ENCODE results near the gene ACOX3.

Gene ACOX3

DNA sequence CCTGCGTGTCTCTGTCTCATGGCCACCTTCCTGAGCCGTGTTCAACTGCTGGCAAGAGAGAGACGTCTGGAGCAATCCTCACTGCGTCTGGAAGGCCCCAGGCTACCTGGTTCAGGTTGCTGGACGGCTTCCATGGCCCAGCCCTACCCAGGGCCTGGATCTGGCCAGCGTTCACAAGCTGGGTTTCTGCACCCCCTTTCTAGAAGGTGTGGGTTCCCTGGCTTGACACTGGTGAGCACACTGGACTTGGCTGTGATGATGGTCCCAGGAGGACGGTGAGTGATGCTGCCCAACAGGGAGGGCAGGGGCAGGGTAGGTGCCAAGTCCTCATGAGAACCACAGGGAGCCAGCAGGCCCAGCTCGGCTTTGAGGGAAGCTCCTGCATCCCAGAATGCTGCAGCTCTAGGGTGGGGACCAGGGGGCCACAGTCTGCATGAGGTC, 107.6 kb downstream of the ACOX3 start:
- DNase-seq = no peak

DNA sequence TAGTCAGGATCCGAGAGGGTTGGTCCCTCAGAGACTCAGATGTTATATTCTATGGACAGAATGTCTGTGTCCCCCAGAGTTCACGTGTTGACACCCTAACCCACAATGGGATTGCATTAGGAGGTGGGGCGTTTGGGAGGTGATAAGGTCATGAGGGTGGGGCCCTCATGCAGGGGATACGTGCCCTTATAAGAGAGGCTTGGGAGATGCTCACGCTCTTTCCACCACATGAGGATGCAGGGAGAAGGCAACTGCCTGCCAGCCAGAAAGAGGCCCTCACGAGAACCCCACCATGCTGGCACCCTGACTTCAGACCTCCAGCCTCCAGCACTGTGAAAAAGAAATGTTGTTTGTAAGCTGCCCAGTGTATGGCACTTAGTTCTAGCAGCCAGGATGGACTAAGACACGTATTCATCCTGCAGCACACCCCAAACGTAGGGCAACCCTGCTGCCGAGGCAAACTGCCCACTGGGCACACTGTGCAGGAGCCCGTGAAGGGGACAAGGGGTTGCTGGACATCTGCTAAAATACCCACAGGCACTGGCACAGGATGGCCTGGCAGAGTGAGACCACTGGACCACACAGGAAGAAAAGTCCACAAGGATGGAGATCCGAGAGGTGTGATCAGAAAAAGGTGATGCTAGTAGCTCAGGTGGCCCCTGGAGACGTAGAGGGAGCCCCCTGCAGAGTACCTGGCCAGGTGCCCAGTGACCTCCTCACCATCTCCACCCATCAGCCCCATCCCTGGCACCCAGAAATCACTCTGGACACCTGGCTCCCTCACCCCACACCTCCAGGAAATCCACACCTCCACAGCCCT, 108.3 kb downstream of the ACOX3 start:
- DNase-seq = no peak

DNA sequence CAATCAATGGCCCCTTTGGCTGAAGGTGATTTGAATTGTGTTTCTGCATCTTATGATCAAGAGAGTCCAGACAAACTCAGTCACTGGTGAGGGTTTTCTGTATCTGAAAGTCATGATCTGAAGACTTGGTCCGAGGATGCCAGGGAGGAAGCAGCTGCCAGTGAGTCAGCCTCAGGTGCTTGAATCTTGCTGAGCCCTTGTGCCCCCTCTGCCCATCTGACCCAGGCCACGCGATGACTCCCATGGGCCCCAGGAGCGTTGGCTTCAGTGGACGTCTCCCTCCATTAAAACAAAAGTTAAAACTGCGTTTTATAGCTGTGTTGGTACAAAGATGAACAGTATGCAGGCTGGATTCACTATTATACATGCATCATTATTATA, 109.0 kb downstream of the ACOX3 start:
- DNase-seq = no peak

DNA sequence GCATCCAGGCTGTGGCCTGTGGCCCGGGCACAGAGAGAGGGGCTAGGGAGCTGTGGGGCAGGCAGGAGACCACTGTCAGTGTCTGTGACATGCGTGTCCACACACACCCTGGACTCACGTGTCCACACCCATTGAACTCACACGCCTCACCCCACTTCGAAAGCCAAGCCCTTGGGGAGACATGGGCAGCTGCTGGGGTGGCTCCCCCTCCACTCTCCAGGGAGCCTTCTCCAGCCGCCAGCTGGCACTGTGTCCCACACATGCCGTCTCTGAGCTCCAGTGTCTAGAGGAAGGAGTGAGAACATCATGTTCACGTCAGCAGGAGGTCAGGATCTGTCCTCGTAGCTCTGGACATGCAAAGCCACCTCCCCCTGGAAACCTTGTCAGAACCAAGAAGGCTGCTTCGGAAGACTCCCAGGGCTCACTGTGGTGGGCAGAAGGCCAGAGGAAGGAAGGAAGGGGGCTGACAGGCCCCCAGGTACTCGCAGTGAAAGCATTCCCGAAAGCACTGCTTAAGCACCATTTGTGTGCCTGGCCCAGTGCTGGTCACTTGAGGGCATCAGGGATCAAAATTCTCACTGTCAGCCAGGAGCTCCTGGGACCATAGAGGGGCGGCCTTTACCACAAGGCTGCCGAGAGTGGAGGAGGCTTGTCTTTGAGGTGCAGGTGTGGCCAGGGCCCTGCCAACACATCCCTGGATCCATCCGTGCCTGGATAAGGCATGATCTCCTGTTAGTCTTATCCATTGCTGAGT, 109.5 kb downstream of the ACOX3 start:
- DNase-seq = no peak

DNA sequence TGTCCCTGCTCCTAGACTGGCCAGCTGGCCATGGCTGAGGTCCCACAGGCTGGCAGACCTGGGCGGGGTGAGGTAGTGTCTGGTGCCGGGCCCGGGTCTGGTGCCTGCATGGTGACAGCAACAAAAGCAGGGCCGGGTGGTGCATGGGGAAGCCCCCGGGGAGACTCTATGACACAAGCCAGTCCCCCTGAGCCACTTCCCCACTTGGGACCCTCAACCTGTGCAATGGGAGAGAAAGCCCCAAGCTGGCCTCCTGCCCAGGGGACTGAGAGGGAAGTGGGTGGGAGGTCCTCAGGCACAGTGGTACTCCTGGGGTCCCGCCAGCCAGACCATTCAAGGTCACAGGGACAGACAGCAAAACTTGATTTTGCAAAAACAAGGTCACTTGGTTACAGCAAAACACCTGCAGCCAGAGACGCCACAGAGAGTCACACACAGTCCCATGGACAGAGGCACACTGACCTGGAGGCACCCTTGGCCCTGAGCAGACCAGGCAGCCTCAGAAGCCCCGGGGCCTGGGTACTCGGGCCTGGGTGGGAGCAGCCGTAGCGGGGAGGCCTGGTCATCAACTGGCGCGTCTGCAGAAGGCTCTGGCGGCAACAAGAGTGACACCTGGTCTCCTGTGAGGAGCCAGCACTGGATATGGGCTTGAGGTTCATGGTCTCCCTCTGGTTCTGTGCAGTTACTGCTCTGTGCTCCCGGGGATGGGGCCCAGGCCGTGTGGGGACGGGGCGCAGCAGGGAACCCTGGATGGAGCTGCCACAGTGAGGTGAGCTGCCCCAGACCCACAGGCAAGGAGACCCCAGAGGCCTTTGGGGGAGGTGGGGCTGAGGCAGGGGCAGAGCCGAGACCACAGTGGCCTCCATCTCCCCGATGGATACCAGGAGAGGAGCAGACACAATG, 110.4 kb downstream of the ACOX3 start:
- DNase-seq = peak in 1 of 5 donors; percentile 5

DNA sequence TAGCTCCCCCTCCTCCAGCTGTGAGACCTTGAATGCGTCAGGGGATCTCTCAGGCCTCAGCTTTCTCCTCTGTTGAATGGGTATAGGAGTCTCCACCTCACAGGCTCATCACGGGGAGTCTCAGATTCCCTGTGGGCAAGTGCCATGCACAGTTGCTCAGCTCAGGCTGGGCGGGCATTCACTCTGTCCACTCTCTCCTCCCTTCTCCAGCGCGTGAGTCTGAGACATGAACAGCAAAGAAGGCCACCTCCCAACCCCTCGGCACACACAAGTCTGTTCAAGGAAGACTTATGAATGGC, 111.0 kb downstream of the ACOX3 start:
- no peak for DNase-seq

DNA sequence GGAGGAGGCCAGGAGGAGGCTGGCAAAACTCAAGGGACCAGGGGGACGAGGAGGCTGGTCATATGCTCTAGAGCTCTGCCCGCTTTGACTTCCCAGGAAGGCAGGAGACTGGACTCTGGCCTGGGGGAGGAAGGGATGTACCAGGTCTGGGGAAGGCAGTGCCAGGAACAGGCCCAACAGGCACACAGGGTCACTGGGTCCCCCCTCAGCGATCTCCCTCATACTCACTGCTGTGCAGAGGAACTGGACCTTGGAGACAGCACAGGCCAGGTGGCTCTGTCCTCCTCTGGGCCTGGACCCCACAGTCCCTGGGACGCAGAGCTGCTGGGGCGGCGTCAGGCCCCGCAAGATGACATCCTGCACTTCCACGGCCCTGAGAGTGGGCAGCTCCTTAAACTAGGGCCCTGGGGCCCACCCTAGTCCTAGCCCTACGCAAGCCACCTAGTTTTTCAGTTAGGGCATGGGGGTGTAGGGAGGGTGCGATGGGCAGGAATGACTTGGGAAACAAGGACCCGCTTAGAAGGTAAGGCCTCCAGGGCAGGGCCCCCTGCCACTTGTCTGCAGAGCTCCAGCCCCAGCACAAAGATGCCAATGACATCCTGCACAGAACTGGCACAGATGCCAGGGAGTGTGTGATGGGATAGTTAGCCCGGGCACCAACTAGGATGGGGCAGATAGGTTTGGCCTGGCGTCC, 111.5 kb downstream of the ACOX3 start:
- no peak for DNase-seq

DNA sequence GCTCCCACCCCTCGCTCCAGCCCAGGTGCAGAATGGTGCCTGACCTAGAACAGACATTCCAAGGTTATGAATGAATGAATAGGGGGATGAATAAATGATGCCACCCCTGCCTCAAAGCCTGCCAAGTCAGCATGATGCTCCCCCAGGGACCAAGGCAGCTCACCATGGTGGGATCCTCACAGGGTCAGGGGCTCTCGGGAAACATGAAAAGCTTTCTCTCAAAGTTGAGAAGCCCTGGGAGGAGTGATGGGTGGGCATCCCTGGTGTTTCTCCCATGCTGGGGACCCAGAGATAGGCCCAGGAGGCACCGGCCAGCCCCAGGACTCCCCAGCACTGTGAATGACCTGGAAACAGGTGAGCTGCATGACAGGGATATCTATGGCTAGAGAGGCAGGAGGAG, 112.1 kb downstream of the ACOX3 start:
- no peak for DNase-seq

GRCh38 chr4:8326206-8326605, 114.3 kb downstream of the ACOX3 start:
- no peak for DNase-seq

- DNase-seq = no peak
Measured at GRCh38 chr4:8325291-8325973, 115.1 kb downstream of the ACOX3 start.

- no peak for DNase-seq
Measured at GRCh38 chr4:8324640-8325239, 115.8 kb downstream of the ACOX3 start.

DNA sequence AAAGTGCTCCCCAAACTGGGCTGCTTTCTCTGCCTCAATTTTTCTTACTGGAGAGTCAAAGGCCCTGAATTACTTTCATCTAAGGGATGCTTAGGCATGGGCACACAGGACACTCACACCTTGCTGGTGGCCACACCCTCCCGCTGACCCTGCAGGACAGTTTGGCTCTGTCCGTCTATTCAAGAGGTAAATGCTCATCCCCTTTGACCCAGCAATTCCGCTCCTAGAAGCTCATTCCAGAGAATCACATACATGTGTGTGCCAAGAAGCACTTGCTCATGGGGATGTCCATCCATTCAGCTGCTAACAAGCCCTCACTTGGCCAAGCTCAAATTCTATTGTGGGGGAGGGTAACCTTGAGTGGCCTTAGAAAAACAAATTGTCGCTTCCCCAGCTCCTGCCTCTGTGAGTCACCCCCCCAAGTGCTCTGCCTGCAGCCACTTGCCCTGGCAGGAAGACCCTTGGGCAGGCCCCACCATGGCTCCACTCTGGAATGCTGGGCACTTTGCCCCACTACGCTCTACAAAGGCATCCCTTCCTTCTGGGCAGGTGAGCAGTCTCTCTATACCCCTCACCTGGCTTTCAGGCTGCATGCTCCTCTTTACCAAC, 116.5 kb downstream of the ACOX3 start:
- DNase-seq = no peak

DNA sequence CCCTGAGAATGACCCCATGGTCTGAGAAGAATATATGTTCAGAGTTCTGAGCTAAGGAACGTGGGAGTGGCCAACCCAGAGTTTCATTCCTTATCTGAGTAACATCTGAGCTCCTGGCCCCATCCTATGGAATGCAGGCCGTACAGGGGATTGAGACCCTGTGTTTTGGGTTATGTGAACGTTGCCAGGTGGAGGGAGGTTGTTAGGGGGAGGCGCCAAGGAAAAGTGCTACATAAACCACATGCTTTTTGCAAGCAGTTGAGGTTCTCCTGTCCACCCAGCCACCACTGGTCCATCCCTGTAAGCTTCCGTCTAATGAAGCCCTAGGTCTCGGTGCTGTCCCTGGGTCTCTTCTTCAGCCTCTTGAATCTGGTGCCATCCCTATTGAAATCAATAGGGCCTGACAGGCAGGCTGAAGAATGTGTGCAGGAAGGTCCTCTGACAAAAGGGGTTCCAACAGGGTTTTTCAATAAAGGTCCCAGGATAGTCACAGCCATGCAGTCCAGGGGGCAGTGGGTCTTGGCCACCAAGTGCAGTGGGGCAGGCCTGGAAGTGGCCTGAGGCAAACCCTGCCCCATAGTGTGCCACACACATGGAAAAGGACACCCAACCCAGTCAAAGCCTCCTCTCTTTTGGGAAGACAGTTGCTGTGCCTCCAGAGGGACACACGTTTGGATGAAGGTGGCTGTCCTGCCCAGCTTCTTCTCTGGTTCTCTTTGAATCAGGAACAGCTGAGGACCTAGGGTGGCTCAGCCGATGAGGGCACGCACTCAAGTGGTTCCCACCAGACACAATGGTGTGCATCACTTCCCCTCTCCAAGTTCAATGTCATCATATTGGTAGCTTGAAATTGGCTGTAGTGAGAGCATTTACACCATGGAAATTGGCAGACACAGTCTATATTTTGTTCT, 117.5 kb downstream of the ACOX3 start:
- no peak for DNase-seq

- DNase-seq = no peak
Measured at GRCh38 chr4:8321771-8322170, 118.8 kb downstream of the ACOX3 start.

GRCh38 chr4:8321220-8321619, 119.3 kb downstream of the ACOX3 start:
- no peak for DNase-seq

- DNase-seq = no peak
Measured at GRCh38 chr4:8320386-8320750, 120.2 kb downstream of the ACOX3 start.

DNA sequence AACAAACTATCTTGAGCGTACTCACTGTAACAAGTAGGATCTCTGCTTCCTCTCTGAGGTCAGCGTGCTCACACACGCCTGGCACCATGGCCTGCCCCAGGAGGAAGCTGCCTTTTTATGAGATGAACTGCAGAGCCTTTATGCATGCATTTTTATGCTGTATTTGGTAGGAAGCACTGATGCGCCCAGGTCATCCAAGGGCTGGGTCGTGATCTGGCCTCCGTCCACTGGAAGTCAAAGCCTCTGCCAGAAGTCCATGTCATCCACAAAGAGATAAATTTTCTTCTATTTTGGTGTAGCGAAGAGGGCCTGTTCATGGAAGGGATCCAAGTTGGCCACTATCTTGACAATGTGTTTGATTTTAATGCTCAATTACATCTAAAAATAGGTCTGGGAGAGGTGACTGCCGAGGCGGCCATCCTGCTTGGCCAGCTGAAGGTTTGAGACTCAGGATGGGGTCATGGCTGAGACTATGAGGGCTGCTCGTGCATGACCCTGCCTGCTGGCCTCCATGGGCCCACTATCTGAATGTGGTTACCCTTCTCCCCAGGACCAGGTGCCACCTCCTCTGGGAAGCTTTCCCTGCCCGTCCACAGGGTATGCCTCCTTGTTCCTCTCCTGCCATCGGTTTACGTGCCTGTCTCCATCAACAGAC, 120.7 kb downstream of the ACOX3 start:
- DNase-seq = no peak

GRCh38 chr4:8319061-8319460, 121.5 kb downstream of the ACOX3 start:
- DNase-seq = no peak

DNA sequence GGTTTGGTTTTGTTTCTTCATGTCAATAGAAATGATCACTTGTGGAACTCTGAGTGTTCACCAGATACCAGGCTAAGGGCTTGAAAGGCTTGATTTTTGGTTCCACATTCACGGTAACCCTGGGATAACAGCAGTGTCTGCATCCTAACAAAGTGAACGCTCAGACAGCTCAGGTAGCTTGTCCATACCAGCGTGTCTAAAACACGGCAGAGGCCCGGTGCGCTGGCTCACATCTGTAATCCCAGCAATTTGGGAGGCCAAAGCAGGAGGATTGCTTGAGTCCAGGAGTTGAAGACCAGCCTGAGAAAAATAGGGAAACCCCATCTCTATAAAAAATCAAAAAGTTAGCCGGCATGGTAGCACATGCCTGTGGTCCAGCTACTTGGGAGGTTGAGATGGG, 122.0 kb downstream of the ACOX3 start:
- DNase-seq = no peak

- no peak for DNase-seq
Measured at GRCh38 chr4:8317474-8317873, 123.0 kb downstream of the ACOX3 start.
